Gastroesophageal sphincter (tissue), 4 donors: ENCODE results near the gene ITGA11. TPM values are rescaled to one million over a fixed set of nuclear protein-coding genes. Genes with fewer than 3 reads are reported as not detected.
A peak's percentile ranks its signal among the peaks of the same experiment; 100 is the strongest.

Experiments used
- ATAC-seq: fragments of 150-250 bp; one replicate; pipeline ENCODE4 v1.9.1; 2016; ENCODE audit warnings: mild to moderate bottlenecking, moderate library complexity
- H3K27ac ChIP-seq, 4 donors: fragments of 200-600 bp; sonication (generic) in 3 of 4; 1 replicate in 3 of 4; 2 replicates in 1 of 4; pipeline ENCODE4 v1.5.1; 2016 to 2019
- H3K27me3 ChIP-seq: fragments of 200-600 bp; sonication (generic); one replicate; pipeline ENCODE4 v1.5.1; 2019
- H3K36me3 ChIP-seq, 2 donors: fragments of 200-600 bp; sonication (generic); one replicate each; pipeline ENCODE4 v1.5.1; 2019; ENCODE audit warnings: control low read depth in 1 of 2
- H3K4me1 ChIP-seq, 3 donors: fragments of 200-600 bp; sonication (generic); 1 replicate in 2 of 3; 2 replicates in 1 of 3; pipeline ENCODE4 v1.5.1; 2016 to 2019; ENCODE audit warnings: control low read depth in 2 of 3
- H3K4me3 ChIP-seq, 2 donors: fragments of 200-600 bp; sonication (generic); one replicate each; pipeline ENCODE4 v1.5.1; 2019; ENCODE audit warnings: mild to moderate bottlenecking in 1 of 2, moderate library complexity in 1 of 2
- H3K9me3 ChIP-seq, 3 donors: fragments of 200-600 bp; sonication (generic); one replicate each; pipeline ENCODE4 v1.5.1; 2017 to 2019; ENCODE audit warnings: control low read depth in 2 of 3
- EP300 ChIP-seq: sonication (generic); formaldehyde crosslinking; IDR thresholded peaks from one replicate; pipeline ENCODE4 v1.6.1; 2017; ENCODE audit warnings: antibody characterized with exemption, mild to moderate bottlenecking
- POLR2A ChIP-seq, 2 donors: fragments of 450-650 bp; IDR thresholded peaks; one replicate each; pipeline ENCODE4 v1.6.1; 2017; ENCODE audit warnings: antibody characterized with exemption in 2 of 2, mild to moderate bottlenecking in 2 of 2, moderate library complexity in 1 of 2
- POLR2AphosphoS5 ChIP-seq: sonication (generic); formaldehyde crosslinking; IDR thresholded peaks from one replicate; pipeline ENCODE4 v1.6.1; 2017; ENCODE audit warnings: antibody characterized with exemption
- WGBS, 2 donors: methylation state at CpG; one replicate each; pipeline ENCODE4 v1.1.5; 2018; ENCODE audit warnings: low coverage in 1 of 2; 5-methylcytosine and 5-hydroxymethylcytosine counted together
- total RNA-seq, 4 donors: library from RNA; depleted of rRNA; stranded (reverse); fragments of >200 nt; gene quantifications; one replicate each; pipeline ENCODE4 v1.1.0, GENCODE V29; 2016
- TF ChIP-seq, protein P1 (sequence below), 4 experiments: fragments of 200-600 bp in 2 of 4; fragments of 450-650 bp in 2 of 4; sonication (generic) in 1 of 4; IDR thresholded peaks; one replicate each; pipeline ENCODE4 v1.5.1; 2017 to 2019; ENCODE audit warnings: antibody characterized with exemption in 4 of 4, mild to moderate bottlenecking in 2 of 4, moderate library complexity in 2 of 4

Gene ITGA11
- total RNA-seq, 4 donors from 2014 or later = 3.8 to 9.5 (median 6.7) TPM

DNA sequence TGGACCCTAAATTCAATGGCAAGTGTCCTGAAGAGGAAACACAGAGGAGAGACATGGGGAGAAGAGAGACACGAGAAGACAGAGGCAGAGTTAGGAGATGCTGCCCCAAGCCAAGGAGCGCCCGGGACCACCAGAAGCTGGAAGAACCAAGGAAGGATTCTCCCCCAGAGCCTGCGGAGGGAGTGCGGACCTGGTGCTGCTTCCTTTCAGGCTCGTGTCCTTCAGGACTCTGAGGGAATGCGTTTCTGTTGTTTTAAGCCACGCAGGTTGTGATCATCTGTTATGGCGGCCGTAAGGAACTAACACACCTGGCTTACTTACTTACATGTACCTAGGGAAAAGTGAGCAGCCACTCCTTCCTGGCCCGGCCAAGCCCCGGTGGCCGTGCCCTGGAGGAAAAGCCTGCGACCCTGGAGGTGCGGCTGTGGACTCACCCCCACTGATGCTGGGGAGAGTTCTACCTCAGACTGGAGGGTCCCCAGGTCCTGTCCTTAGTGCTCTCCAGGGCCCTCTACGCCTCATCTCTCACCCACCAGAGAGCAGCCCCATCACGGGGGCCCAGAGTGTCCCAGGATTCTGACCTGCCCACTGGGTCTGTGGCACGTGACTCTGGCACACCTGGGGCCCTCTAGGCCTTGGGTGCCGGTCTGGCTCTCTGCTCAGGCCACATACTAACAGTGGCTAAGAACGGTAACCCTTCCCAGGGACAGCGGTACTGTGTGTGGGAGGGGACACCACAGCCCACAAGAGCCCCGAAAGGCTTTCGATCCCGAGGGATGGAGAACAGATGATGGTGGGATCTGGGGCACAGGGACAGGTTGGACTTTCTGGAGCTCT, 61.8 kb downstream of the ITGA11 start:
- Histone ChIP-seq H3K36me3 (no peaks in the 10 kb centered on the region), H3K9me3 (no peaks in the 10 kb centered on the region), H3K4me3 (no peak overlapping the region), H3K4me1 (peaks cover 0 to 29% (median 12%) of the 10 kb centered on the region in 3 donors), H3K27me3 (peaks cover 5% of the 10 kb centered on the region), H3K27ac (no peak overlapping the region)
- TF ChIP-seq EP300 (no peak), POLR2A (IDR thresholded peaks at IDR 0.05) (no peak), POLR2AphosphoS5 (no peak)
- TF ChIP-seq, protein P1, sequence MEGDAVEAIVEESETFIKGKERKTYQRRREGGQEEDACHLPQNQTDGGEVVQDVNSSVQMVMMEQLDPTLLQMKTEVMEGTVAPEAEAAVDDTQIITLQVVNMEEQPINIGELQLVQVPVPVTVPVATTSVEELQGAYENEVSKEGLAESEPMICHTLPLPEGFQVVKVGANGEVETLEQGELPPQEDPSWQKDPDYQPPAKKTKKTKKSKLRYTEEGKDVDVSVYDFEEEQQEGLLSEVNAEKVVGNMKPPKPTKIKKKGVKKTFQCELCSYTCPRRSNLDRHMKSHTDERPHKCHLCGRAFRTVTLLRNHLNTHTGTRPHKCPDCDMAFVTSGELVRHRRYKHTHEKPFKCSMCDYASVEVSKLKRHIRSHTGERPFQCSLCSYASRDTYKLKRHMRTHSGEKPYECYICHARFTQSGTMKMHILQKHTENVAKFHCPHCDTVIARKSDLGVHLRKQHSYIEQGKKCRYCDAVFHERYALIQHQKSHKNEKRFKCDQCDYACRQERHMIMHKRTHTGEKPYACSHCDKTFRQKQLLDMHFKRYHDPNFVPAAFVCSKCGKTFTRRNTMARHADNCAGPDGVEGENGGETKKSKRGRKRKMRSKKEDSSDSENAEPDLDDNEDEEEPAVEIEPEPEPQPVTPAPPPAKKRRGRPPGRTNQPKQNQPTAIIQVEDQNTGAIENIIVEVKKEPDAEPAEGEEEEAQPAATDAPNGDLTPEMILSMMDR (IDR thresholded peaks at IDR 0.05) = no peak
- ATAC-seq = no peak
- 89% methylated on average over 6 of the region's 24 CpGs; no CpG with 5 or more reads in 1 of the 2 donors for WGBS, 2 donors

DNA sequence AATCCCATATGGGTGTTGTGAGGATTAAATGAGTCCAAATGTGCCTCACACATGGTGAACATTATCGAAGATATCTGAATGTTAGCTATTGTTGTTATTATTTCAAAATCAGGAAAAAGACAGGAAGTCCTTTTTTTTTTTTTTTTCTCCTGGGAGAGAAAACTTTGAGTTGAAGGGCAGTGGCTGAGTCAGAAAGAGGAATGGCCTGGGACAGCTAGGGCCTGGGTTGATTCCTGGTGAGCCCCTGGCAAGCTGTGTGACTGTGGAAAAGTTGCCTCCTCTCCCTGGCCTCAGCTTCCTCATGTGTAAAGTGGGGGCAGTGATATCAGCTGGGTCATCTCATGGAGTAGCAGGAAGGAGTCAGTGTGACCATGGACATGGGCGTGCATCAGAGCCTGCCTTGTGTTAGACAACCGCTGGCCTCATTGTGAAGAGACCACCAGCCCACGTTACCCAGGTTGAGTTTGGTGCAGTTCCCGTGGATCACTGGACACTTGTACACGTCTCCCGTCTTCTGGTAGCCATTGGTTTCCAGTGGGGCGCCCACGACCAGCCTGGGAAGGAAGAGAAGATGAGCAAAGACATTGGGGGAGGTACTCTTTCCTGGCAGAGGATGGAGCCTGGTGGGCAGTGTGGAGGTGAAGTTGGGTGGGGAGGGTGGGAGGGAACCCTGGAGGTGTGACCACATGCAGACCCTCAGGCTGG, 63.1 kb downstream of the ITGA11 start:
- TF ChIP-seq, protein P1 (IDR thresholded peaks at IDR 0.05) = no peak
- no peak for TF ChIP-seq EP300
- TF ChIP-seq POLR2AphosphoS5 = no peak
- 51 to 70% methylated on average over 2 to 3 of the region's 9 CpGs for WGBS, 2 donors
- ATAC-seq = no peak

DNA sequence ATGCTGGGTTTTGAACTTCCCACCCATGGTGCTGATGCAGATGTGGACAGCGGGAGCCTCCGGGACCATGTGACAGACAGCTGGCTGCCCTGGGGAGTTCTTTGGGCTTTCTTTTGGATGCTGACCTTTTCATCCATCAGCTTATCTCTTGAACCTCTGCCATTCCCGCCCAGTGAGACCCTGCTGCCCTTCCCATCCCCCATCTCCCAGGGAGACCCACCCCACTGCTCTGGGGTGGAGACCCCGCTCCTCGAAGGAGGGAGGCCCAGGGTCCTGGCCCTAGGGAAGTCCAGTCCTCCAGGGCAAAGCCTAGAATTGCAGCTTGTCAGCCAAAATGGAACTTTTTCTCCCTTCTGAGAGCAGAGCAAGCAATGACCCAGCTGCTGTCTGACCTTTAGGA, 64.0 kb downstream of the ITGA11 start:
- Histone ChIP-seq H3K27ac (peak overlapping the region in 2 of 4 donors; percentile 5 to 29), H3K36me3 (no peaks in the 10 kb centered on the region), H3K4me1 (peaks cover 0 to 51% (median 27%) of the 10 kb centered on the region in 3 donors), H3K27me3 (peaks cover 5% of the 10 kb centered on the region), H3K4me3 (no peak overlapping the region), H3K9me3 (no peaks in the 10 kb centered on the region)
- no peak for ATAC-seq
- TF ChIP-seq EP300 (no peak), POLR2AphosphoS5 (no peak), POLR2A (IDR thresholded peaks at IDR 0.05) (no peak)
- TF ChIP-seq, protein P1 (IDR thresholded peaks at IDR 0.05) = no peak
- 0% methylated on average over 1 of the region's 5 CpGs; no CpG with 5 or more reads in 1 of the 2 donors for WGBS, 2 donors

More for the DNA sequence above, 63.1 kb downstream of the ITGA11 start:
- H3K4me3 ChIP-seq = no peak overlapping the region
- peak overlapping the region in 1 of 4 donors; percentile 29 for H3K27ac ChIP-seq
- no peaks in the 10 kb centered on the region for H3K9me3 ChIP-seq
- peaks cover 0 to 42% (median 20%) of the 10 kb centered on the region in 3 donors for H3K4me1 ChIP-seq
- no peaks in the 10 kb centered on the region for H3K36me3 ChIP-seq
- H3K27me3 ChIP-seq = peaks cover 5% of the 10 kb centered on the region

DNA sequence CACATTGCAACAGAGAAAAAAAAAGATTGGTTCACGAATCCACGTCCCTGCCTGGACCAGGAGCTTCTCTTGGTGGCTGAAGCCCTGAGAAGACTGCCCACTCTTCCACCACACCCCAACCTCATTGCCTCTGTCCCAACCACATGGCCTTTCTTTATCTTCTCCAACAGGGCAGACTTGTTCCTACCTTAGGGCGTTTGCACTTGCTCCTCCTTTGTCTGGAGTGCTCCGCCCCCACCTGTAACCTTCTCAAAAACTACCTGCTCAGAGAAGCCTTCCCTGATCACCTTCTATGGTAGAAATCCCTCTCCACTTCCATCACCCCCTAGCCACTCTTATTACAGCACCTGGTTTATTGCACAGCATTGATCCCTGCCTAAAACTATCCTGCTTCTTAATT, 64.7 kb downstream of the ITGA11 start:
- Histone ChIP-seq H3K36me3 (no peaks in the 10 kb centered on the region), H3K27me3 (peaks cover 5% of the 10 kb centered on the region), H3K4me3 (no peak overlapping the region), H3K9me3 (no peaks in the 10 kb centered on the region), H3K27ac (no peak overlapping the region), H3K4me1 (peaks cover 0 to 51% (median 27%) of the 10 kb centered on the region in 3 donors)
- no peak for ATAC-seq
- TF ChIP-seq POLR2AphosphoS5 (no peak), POLR2A (IDR thresholded peaks at IDR 0.05) (no peak), EP300 (no peak)
- TF ChIP-seq, protein P1 (IDR thresholded peaks at IDR 0.05) = no peak
- 60 to 75% methylated on average over 2 to 4 of the region's 4 CpGs for WGBS, 2 donors
